Measurements from ENCODE around the gene TRAM2. TPM values are rescaled to one million over a fixed set of nuclear protein-coding genes. Genes with fewer than 3 reads are reported as not detected.

TRAM2 gene
- total RNA-seq, 4 donors from 2014 or later, result 13.3 to 23.8 (median 18.5) TPM

GRCh38 chr6:52584203-52584602 lies 7.3 kb upstream of the TRAM2 start:
- WGBS, result 93% methylated on average over 3 of the region's 3 CpGs
- H3K36me3 ChIP-seq, result peaks cover 0 to 14% (median 4%) of the 10 kb centered on the region in 4 donors
- peaks cover 0 to 8% (median 3%) of the 10 kb centered on the region in 4 donors for H3K4me1 ChIP-seq
- no peaks in the 10 kb centered on the region for H3K27me3 ChIP-seq
- no peak overlapping the region for H3K27ac ChIP-seq (replicated peaks in 1 of 4)
- TF ChIP-seq POLR2AphosphoS5 (IDR thresholded peaks at IDR 0.05) (no peak), CTCF (IDR thresholded peaks at IDR 0.05) (no peak), POLR2A (IDR thresholded peaks at IDR 0.05; ENCODE audit: low read depth) (no peak), EP300 (IDR thresholded peaks at IDR 0.05) (no peak)
- H3K9me3 ChIP-seq, result no peaks in the 10 kb centered on the region
- intact Hi-C loops (cut with DNase I), result no loop called here
- no peak for DNase-seq (ENCODE audit: extremely low spot score)
- no peak overlapping the region for H3K4me3 ChIP-seq

- Histone ChIP-seq H3K36me3 (peaks cover 0 to 14% (median 4%) of the 10 kb centered on the region in 4 donors), H3K9me3 (no peaks in the 10 kb centered on the region), H3K4me3 (no peak overlapping the region), H3K27ac (replicated peaks in 1 of 4) (no peak overlapping the region), H3K4me1 (peaks cover 4 to 9% (median 7%) of the 10 kb centered on the region in 4 donors), H3K27me3 (no peaks in the 10 kb centered on the region)
- TF ChIP-seq EP300 (IDR thresholded peaks at IDR 0.05), result no peak
- TF ChIP-seq POLR2AphosphoS5 (IDR thresholded peaks at IDR 0.05), result no peak
- TF ChIP-seq CTCF (IDR thresholded peaks at IDR 0.05), result no peak
- no peak for TF ChIP-seq POLR2A (IDR thresholded peaks at IDR 0.05; ENCODE audit: low read depth)
- WGBS, result 90% methylated on average over 6 of the region's 6 CpGs
- intact Hi-C loops (cut with DNase I), result no loop called here
- no peak for DNase-seq (ENCODE audit: extremely low spot score)
These were observed 6.1 kb upstream of the TRAM2 start for GRCh38 chr6:52582996-52583395.

- H3K4me1 ChIP-seq, result peaks cover 7 to 15% (median 12%) of the 10 kb centered on the region in 4 donors
- TF ChIP-seq EP300 (IDR thresholded peaks at IDR 0.05) (no peak), POLR2AphosphoS5 (IDR thresholded peaks at IDR 0.05) (no peak), POLR2A (IDR thresholded peaks at IDR 0.05; ENCODE audit: low read depth) (no peak), CTCF (IDR thresholded peaks at IDR 0.05) (no peak)
- H3K27ac ChIP-seq (replicated peaks in 1 of 4), result no peak overlapping the region
- 100% methylated on average over 3 of the region's 3 CpGs for WGBS
- peaks cover 0 to 14% (median 4%) of the 10 kb centered on the region in 4 donors for H3K36me3 ChIP-seq
- H3K4me3 ChIP-seq, result no peak overlapping the region
- no peak for DNase-seq (ENCODE audit: extremely low spot score)
- intact Hi-C loops (cut with DNase I), result no loop called here
- no peaks in the 10 kb centered on the region for H3K9me3 ChIP-seq
- no peaks in the 10 kb centered on the region for H3K27me3 ChIP-seq
These were observed 5.6 kb upstream of the TRAM2 start for GRCh38 chr6:52582446-52582845.

GRCh38 chr6:52580905-52581304 lies 4.0 kb upstream of the TRAM2 start:
- no peak overlapping the region for H3K27ac ChIP-seq (replicated peaks in 1 of 4)
- DNase-seq (ENCODE audit: extremely low spot score), result no peak
- intact Hi-C loops (cut with DNase I), result no loop called here
- H3K4me1 ChIP-seq, result peaks cover 10 to 22% (median 17%) of the 10 kb centered on the region in 4 donors
- TF ChIP-seq CTCF (IDR thresholded peaks at IDR 0.05) (no peak), EP300 (IDR thresholded peaks at IDR 0.05) (no peak), POLR2A (IDR thresholded peaks at IDR 0.05; ENCODE audit: low read depth) (no peak), POLR2AphosphoS5 (IDR thresholded peaks at IDR 0.05) (no peak)
- no peak overlapping the region for H3K4me3 ChIP-seq
- H3K36me3 ChIP-seq, result peaks cover 0 to 14% (median 4%) of the 10 kb centered on the region in 4 donors
- no peaks in the 10 kb centered on the region for H3K27me3 ChIP-seq
- no peaks in the 10 kb centered on the region for H3K9me3 ChIP-seq
- WGBS, result 88% methylated on average over 7 of the region's 7 CpGs
